GM19395 (cell line): Measurements from ENCODE around the gene PKIB.
A peak's percentile ranks its signal among the peaks of the same experiment; 100 is the strongest.
"Not testable (repeated sequence)": the region's sequence is repeated elsewhere in the genome, so short reads cannot be mapped to it uniquely, and the experiment has no call there.

Experiments used
- ATAC-seq: cut with Tn5 transposase; IDR thresholded peaks from one replicate; pipeline ENCODE4 v1.9.1; 2021; ENCODE audit warnings: mild to moderate bottlenecking, moderate library complexity; ENCODE audit not compliant: unreplicated experiment

PKIB gene

DNA sequence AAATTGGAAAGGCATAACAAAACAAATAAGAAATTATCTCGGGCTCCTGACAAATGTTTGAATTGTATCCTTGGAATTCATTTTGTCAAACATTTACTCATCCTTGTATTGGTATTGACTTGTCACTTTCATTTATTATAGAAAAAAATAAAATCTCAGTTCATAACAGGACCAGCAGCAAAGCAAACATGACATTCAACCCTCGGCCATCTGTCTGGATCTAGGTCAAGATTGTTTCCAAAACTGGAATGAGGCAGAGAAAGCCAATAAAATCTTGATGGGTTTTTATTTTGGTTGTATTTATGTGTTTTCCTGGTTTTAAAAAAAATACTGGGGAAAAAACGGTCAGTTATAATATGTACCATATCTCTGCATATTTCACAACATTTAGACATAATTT lies 126.4 kb downstream of the PKIB start:
- ATAC-seq = no peak

DNA sequence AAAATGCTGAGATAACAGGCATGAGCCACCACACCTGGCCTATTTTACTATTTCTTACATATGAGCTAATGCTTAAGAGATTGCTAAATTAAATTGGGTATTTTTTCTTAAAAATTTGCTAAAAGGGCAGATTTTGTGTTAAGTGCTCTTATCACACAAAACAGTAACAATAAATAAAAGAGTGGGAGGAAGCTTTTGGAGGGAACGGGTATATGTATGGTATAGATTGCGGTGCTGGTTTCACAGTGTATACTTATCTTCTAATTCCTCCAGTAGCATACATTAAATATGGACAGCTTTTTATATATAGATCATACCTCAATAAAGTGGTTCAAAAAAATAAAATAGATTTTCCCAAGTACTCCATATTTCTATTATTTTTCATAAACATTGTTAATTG lies 129.9 kb downstream of the PKIB start:
- ATAC-seq = no peak

- ATAC-seq = no peak
Observed at GRCh38 chr6:122740936-122741335, 130.7 kb downstream of the PKIB start.

DNA sequence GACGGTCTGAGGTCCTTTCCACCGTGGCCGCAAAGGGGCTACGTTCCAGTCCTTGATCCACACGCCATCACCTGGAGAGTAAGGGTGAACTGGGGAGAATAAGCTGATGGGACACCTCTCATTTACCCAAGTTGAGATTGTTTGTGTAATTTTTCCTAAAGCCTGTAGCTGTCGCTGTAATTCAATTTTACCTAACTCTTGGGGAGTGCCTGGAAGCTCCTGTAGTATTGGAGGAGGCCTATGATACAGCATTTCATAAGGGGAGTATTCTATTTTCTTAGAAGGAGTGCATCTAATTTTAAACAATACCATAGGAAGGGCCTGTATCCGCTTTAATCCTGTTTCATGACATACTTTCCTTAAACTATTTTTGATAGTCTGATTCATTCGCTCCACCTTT lies 134.0 kb downstream of the PKIB start:
- ATAC-seq = not testable (repeated sequence)

- ATAC-seq = not testable (repeated sequence)
Observed at GRCh38 chr6:122744856-122745255, 134.7 kb downstream of the PKIB start.

DNA sequence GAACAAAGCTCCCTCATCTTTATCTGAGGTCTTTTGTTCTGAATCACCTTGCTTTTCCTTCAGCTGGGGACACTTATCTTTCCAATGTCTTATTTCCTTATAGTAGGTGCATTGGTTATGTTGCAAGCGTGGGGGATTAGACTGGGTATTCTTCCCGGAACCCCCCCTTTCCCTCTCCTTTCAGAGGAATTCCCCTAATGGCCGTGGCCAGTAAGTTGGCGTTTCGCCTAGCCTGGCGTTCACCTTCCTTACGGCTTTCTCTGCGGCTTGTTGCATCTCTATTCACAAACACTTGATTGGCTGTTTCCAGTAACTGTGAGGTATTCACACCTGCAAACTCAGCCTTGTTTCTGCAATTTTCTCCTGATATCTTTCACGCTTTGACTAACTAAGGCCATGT lies 136.5 kb downstream of the PKIB start:
- no peak for ATAC-seq

DNA sequence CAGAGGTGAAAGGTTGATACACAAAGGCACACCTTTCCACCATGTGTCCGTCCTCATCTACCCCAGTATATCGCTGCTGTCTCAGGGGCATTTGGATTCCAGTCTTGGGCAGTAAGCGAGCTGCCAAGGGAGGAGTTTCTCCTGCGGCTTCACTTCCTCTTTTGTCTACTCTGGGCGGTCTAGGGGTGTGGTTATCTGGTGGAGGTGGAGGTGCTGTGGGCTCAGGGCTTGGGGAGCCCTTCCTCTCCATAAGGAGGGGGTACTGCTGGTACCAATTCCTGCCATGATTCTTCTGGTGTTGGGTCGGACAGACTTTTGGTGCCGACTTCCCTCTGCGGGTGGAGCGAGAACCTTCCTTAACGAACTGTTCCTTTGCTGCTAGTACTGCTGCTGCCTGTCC lies 137.4 kb downstream of the PKIB start:
- no peak for ATAC-seq

- not testable (repeated sequence) for ATAC-seq
Observed at GRCh38 chr6:122748945-122749344, 138.7 kb downstream of the PKIB start.

- ATAC-seq = no peak
Observed at GRCh38 chr6:122749451-122750050, 139.3 kb downstream of the PKIB start.

DNA sequence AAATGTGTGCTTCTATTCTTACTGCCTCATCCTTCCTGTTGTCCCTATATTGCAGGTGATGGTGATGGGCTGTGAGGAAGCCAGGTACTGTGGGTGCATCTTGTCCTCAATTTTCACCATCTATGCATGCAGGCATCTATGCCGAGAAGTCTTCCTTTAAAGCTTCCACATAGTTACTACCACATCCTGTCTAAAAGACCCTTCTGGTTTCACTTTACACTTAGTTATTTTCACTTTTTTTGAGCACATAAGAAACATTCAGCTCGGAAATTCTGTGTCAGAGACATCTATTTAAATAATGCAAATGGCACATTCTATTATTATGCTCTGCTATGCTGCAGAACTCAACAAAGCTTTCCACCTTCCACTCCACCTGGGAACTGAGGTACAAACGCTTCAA lies 141.1 kb downstream of the PKIB start:
- ATAC-seq = peak; percentile 90

GRCh38 chr6:122752459-122752858 lies 142.3 kb downstream of the PKIB start:
- ATAC-seq = no peak

DNA sequence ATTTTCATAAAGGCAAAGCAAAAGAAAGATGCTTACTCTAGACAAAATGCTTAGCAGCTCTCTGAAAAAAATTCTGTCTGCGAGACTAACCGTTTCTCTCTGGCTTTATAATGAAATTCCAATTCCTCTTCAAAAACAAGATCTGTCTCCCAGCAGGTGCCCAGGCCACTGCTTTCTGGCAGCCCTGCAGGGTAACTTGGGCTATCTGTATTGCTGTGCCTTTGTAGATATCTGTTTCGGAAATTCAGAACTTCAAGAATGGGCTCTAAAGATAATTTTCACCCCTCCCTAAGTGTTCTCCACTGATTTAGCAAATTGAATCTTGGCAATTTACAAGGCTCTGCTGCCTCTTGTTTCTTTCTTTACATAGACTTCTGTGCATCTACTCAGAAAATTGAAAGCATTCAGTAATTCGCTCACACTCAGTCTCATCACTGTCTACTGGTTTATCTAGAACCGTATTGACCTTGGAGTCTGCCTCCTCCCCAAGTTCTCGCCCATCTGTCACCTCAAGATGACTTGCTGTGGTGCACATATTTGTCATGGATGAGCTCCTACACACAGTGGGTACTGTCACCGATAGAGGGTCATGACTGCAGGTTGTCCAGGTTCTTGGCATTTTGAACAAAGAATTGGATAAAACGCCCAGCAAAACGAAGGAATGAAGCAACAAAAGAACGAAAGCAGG lies 142.9 kb downstream of the PKIB start:
- ATAC-seq = no peak

DNA sequence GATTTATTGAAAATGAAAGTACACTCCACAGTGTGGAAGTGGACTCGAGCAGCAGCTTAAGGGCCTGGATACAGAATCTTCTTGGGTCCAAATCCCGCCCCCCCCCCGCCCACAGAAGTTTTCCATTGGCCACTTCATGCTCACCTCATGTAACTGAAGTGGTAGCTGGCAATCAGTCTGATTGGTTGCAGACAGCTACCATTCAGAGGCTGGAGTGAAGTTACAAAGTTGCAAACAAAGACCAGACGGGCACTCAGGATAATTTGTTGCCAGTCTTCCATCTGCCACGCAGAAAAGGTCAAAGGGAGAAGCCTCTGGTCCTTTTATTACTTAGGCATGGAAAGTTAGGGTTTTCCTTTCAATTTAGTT lies 143.5 kb downstream of the PKIB start:
- no peak for ATAC-seq

DNA sequence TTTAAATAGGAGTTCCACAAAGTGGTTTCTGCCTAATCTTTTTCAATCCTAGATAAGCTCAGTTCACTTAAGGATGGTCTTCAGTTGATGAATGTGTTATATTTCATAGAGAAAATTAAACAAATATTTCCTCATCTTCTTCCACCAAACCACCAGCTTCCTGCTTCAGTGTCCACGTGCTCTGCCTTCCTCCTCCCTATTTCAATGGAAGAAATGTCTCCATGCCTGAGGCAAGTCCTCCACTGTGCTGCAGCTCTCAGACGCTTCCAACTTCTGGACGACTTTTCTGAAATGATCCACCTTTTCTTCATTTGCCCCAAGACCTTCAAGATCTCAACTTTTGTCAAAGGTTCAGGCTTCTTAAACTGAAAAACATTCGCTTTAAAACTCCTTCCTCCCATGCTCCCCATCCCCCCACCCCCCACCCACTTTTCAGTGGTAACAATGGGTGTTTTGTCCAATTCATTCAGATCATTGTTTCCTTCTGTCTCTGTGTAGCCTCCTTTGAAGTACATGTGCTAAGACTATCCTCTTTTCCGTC lies 144.1 kb downstream of the PKIB start:
- no peak for ATAC-seq

GRCh38 chr6:122755901-122756300 lies 145.7 kb downstream of the PKIB start:
- no peak for ATAC-seq

GRCh38 chr6:122758927-122759334 lies 148.7 kb downstream of the PKIB start:
- peak; percentile 97 for ATAC-seq

GRCh38 chr6:122760330-122760729 lies 150.1 kb downstream of the PKIB start:
- no peak for ATAC-seq

- ATAC-seq = no peak
Observed at GRCh38 chr6:122766256-122766655, 156.1 kb downstream of the PKIB start.

GRCh38 chr6:122770835-122771601 lies 160.8 kb downstream of the PKIB start:
- ATAC-seq = no peak

GRCh38 chr6:122772724-122773415 lies 162.7 kb downstream of the PKIB start:
- no peak for ATAC-seq
